Suppressor macrophage treated with lipopolysaccharide for 1 hour (primary cell): ENCODE measurements around the gene HLA-DMA.

Source experiments
- DNase-seq, 3 donors: peaks; one replicate each; pipeline ENCODE4 v3.0.0-alpha.2; 2020 to 2022

The HLA-DMA gene

GRCh38 chr6:32974541-32975308 is 21.8 kb upstream of the HLA-DMA start:
- peak; percentile 49 to 56 (median 54) for DNase-seq

GRCh38 chr6:32974016-32974333 is 21.1 kb upstream of the HLA-DMA start:
- peak; percentile 61 for DNase-seq

GRCh38 chr6:32973144-32974015 is 20.5 kb upstream of the HLA-DMA start:
- peak; percentile 72 to 87 (median 80) for DNase-seq

- DNase-seq = peak; percentile 59 to 70 (median 68)
These were observed 19.7 kb upstream of the HLA-DMA start for GRCh38 chr6:32972353-32973143.

GRCh38 chr6:32971581-32972352 is 18.9 kb upstream of the HLA-DMA start:
- DNase-seq = peak; percentile 100

GRCh38 chr6:32971242-32971580 is 18.3 kb upstream of the HLA-DMA start:
- no peak for DNase-seq

- peak; percentile 85 to 94 (median 89) for DNase-seq
These were observed 17.7 kb upstream of the HLA-DMA start for GRCh38 chr6:32970413-32971241.

- DNase-seq = peak; percentile 85 to 92 (median 91)
These were observed 17.0 kb upstream of the HLA-DMA start for GRCh38 chr6:32969685-32970412.

GRCh38 chr6:32968867-32969684 is 16.2 kb upstream of the HLA-DMA start:
- DNase-seq = peak; percentile 72 to 87 (median 83)

- peak; percentile 97 for DNase-seq
These were observed 15.4 kb upstream of the HLA-DMA start, which contains the start of gene BRD2 for GRCh38 chr6:32968093-32968866. Gene BRD2, plus strand, starts transcription at chr6:32968594. Its CDS starts 4,305 bp downstream, at chr6:32972899.

- DNase-seq = peak; percentile 35 to 59 (median 48)
These were observed 14.5 kb upstream of the HLA-DMA start for GRCh38 chr6:32967151-32968091.

- no peak for DNase-seq
These were observed 11.9 kb upstream of the HLA-DMA start for GRCh38 chr6:32964776-32965175.

- DNase-seq = peak in 2 of 3 donors; percentile 41 to 46
These were observed 11.0 kb upstream of the HLA-DMA start for GRCh38 chr6:32963866-32964265.

- DNase-seq = no peak
These were observed 9.4 kb upstream of the HLA-DMA start for GRCh38 chr6:32962213-32962826.

GRCh38 chr6:32960563-32960962 is 7.7 kb upstream of the HLA-DMA start:
- no peak for DNase-seq

- no peak for DNase-seq
These were observed 3.3 kb upstream of the HLA-DMA start for GRCh38 chr6:32956176-32956575.
